GM12865 (cell line): ENCODE data around the gene GSG1L2.

Experiments used
- DNase-seq: peaks from one replicate; pipeline ENCODE4 v3.0.0; 2010; ENCODE audit warnings: low read depth
- H3K4me3 ChIP-seq: 2 replicates; pipeline ENCODE4 v1.5.1; 2011; ENCODE audit warnings: mild to moderate bottlenecking, low read depth, low read length, control low read depth
- TF ChIP-seq, protein P1 (sequence below): IDR thresholded peaks from 2 replicates; pipeline ENCODE4 v1.5.1; 2011; ENCODE audit warnings: low read length, control low read depth, low read depth, inconsistent platforms; ENCODE audit not compliant: insufficient read depth; ENCODE audit errors: missing control alignments

The GSG1L2 gene

DNA sequence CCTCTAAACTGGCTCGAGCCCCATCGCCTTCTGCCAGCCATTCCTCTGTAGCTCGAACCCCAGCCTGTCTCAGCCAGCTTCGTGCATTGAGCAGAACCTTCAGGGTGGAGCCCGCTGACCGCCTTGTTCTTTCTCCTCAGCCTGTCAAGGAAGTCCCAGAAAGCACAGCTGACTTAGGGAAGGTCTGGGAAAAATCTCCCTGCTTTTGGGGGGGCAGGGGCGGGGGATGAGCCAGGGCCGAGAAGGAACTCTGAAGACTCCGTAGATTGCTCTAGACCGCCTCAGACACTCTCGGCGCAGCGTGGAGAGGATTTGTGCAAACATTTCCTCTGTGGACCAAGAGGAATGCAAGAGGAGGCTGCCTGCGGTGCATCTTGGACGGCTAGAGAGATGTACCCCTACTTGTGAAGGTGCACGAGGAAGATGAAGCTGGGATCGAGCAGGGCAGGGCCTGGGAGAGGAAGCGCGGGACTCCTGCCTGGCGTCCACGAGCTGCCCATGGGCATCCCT, 3.8 kb upstream of the GSG1L2 start, which contains the start of gene GLP2R:
GLP2R (plus strand) TSS at position 284 of the 510 bp plus-strand sequence; CDS start at position 424, 140 bp downstream.
- TF ChIP-seq, protein P1, sequence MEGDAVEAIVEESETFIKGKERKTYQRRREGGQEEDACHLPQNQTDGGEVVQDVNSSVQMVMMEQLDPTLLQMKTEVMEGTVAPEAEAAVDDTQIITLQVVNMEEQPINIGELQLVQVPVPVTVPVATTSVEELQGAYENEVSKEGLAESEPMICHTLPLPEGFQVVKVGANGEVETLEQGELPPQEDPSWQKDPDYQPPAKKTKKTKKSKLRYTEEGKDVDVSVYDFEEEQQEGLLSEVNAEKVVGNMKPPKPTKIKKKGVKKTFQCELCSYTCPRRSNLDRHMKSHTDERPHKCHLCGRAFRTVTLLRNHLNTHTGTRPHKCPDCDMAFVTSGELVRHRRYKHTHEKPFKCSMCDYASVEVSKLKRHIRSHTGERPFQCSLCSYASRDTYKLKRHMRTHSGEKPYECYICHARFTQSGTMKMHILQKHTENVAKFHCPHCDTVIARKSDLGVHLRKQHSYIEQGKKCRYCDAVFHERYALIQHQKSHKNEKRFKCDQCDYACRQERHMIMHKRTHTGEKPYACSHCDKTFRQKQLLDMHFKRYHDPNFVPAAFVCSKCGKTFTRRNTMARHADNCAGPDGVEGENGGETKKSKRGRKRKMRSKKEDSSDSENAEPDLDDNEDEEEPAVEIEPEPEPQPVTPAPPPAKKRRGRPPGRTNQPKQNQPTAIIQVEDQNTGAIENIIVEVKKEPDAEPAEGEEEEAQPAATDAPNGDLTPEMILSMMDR, result no peak
- DNase-seq, result no peak
- no peak within 1 kb of the TSS for H3K4me3 ChIP-seq

DNA sequence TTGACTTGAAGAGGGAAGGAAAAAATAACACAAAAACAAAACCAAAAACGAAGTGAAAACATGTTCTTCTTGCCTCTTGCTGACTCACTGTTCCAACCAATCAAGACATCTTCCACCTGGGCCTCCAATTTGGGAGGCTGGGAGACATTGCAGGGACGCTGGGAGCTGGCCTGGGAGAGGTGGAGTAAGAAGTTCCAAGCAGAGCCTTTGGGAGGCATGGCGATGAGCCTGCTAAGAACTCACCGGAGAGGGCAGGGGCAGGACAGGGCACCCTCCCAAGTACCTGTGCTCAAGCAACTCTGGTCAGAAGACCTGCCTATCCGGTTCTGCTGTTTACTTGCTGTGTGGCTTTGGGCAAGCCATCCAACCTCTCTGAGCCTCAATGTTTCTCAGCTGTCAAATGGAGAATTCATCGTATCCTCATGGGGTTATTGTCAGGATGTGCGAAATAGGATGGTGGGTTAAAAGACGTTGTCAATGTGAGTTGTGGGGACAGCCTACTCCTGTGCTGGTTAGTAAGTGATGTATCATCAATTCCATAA, 3.0 kb upstream of the GSG1L2 start:
- no peak for DNase-seq
- TF ChIP-seq, protein P1, result no peak
- no peak overlapping the region for H3K4me3 ChIP-seq

DNA sequence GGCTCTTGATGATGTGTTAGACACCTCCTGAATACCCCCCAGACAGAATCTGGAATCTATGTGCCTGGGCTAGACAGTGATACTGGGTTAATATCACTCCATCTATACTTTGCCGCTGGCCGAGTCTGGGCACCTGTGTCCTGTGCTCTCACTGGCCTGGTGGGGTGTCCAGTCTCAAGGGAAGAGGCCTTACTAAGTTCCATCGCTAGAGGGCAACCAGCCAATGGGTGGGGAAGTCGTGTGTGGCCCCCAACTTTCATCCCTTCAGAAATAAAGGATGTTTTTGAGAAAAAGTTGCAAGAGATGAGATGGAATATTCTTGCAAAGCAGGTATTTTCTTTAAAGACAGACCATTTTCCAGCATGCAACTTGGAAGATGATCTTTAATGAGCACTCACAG, 2.2 kb upstream of the GSG1L2 start:
- no peak overlapping the region for H3K4me3 ChIP-seq
- TF ChIP-seq, protein P1, result no peak
- DNase-seq, result no peak

DNA sequence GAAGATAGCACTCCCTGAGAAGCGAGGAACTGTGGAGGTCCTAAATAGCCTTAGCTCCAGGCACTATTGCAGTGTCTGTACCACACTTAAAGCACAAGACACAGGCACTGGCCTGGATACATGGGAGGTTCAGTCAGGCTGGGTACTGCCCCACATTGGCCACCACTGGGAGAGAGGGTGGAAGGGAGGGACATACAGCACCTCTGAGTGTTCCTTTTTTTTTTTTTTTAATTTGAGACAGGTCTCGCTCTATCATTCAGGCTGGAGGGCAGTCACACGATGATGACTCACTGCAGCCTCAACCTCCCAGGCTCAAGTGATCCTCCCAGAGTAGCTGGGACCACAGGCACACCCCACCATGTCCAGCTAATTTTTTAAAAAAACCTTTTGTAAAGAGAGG, 1.4 kb downstream of the GSG1L2 start:
- DNase-seq, result no peak
- H3K4me3 ChIP-seq, result no peak overlapping the region
- TF ChIP-seq, protein P1, result no peak

DNA sequence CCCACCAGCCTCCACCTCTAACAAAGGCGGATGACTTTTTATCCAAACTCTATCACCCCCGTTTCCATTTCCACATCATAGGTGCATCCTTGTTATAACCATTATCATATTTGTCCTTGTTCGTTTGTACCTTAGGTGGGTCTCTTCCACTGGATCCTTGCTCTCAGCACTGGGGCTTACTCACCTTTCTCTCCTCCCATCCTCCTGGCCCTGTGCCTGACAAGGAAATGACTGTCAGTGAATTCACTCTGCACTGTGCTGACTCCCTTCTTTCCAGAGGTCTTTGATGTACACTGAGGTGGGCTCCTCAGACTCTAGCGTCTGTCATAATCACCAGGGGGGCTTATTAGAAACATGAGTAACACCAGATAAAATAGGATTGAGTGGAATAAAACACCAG, 3.1 kb downstream of the GSG1L2 start:
- no peak overlapping the region for H3K4me3 ChIP-seq
- TF ChIP-seq, protein P1, result no peak
- no peak for DNase-seq

DNA sequence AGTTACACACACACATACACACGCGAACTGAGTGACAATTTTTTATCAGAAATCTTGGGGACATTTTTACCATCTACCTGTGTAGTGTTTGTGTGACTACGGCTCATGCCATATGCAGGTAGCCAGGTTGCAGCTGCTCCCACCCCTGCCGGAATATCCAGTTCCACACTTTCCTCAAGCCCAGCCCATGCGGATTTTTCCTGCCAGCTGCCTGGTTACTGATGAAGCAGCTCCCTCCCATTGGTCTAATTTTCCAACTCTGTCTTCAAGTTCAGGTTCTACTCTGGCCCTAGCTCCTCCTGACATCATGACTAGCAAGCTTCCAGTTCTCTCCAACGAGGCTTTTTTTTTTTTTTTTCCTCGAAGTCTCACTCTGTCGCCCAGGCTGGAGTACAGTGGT, 4.8 kb downstream of the GSG1L2 start:
- no peak overlapping the region for H3K4me3 ChIP-seq
- DNase-seq, result no peak
- TF ChIP-seq, protein P1, result no peak

DNA sequence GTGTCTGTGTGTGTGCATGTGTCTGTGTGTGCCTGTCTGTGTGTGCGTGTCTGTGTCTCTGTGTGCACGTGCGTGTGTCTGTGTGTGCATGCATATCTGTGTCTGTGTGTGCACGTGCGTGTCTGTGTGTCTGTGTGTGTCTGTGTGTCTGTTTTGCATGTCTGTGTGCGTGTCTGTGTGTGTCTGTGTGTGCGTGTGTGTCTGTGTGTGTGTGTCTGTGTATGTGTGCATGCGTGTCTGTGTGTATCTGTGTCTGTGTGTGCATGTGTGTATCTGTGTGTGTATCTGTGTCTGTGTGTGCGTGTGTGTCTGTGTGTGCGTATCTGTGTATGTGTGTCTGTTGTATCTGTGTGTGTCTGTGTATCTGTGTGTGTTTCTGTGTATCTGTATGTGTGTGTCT, 5.4 kb downstream of the GSG1L2 start:
- TF ChIP-seq, protein P1, result no peak
- no peak overlapping the region for H3K4me3 ChIP-seq
- DNase-seq, result no peak
